H9 (cell line): ENCODE data around the gene HS3ST3B1. TPM values are rescaled to one million over a fixed set of nuclear protein-coding genes. Genes with fewer than 3 reads are reported as not detected.

Experiments
- DNase-seq: peaks from one replicate; pipeline ENCODE4 v3.0.0-alpha.2; 2017
- H2AFZ ChIP-seq: one replicate; pipeline ENCODE4 v1.6.1; 2013; ENCODE audit warnings: mild to moderate bottlenecking, low read length, control low read depth, moderate library complexity
- H2AK5ac ChIP-seq: 2 replicates; pipeline ENCODE4 v1.6.1; 2013; ENCODE audit warnings: low read length, control low read depth, mixed read lengths; ENCODE audit not compliant: insufficient read length
- H2BK120ac ChIP-seq: one replicate; pipeline ENCODE4 v1.6.1; 2013; ENCODE audit warnings: low read depth, mild to moderate bottlenecking, low read length, control low read depth, inconsistent platforms; ENCODE audit not compliant: poor library complexity, severe bottlenecking
- H2BK12ac ChIP-seq: 2 replicates; pipeline ENCODE4 v1.6.1; 2013; ENCODE audit warnings: low read length, control low read depth, mixed read lengths, low read depth; ENCODE audit not compliant: insufficient read length
- H2BK15ac ChIP-seq: 2 replicates; pipeline ENCODE4 v1.6.1; 2013; ENCODE audit warnings: low read depth, low read length, control low read depth
- H2BK20ac ChIP-seq: one replicate; pipeline ENCODE4 v1.6.1; 2013; ENCODE audit warnings: low read depth, mild to moderate bottlenecking, low read length, control low read depth, inconsistent platforms; ENCODE audit not compliant: poor library complexity, severe bottlenecking
- H2BK5ac ChIP-seq: 2 replicates; pipeline ENCODE4 v1.6.1; 2013; ENCODE audit warnings: low read length, control low read depth, mixed read lengths; ENCODE audit not compliant: insufficient read length
- H3K14ac ChIP-seq: 2 replicates; pipeline ENCODE4 v1.6.1; 2013; ENCODE audit warnings: low read length, control low read depth; ENCODE audit not compliant: insufficient read depth
- H3K18ac ChIP-seq: 2 replicates; pipeline ENCODE4 v1.6.1; 2013; ENCODE audit warnings: low read depth, mild to moderate bottlenecking, mixed read lengths, low read length, control low read depth; ENCODE audit not compliant: insufficient read length
- H3K23ac ChIP-seq: 2 replicates; pipeline ENCODE4 v1.6.1; 2013; ENCODE audit warnings: low read length, control low read depth, mixed read lengths, low read depth; ENCODE audit not compliant: insufficient read length
- H3K23me2 ChIP-seq: 2 replicates; pipeline ENCODE4 v1.6.1; 2013; ENCODE audit warnings: low read depth, mild to moderate bottlenecking, mixed read lengths, low read length, control low read depth; ENCODE audit not compliant: insufficient read length, poor library complexity, severe bottlenecking
- H3K27ac ChIP-seq: 2 replicates; pipeline ENCODE4 v1.5.1; 2013; ENCODE audit warnings: low read length, control low read depth, mixed read lengths, low read depth; ENCODE audit not compliant: insufficient read length
- H3K27me3 ChIP-seq: 2 replicates; pipeline ENCODE4 v1.6.1; 2013; ENCODE audit warnings: low read length, control low read depth, inconsistent platforms; ENCODE audit not compliant: insufficient read depth
- H3K4ac ChIP-seq: 2 replicates; pipeline ENCODE4 v1.6.1; 2013; ENCODE audit warnings: low read depth, mild to moderate bottlenecking, control low read depth, inconsistent platforms, low read length, moderate library complexity
- H3K4me1 ChIP-seq: 2 replicates; pipeline ENCODE4 v1.6.1; 2013; ENCODE audit warnings: low read length, control low read depth, inconsistent platforms; ENCODE audit not compliant: insufficient read depth
- H3K4me2 ChIP-seq: 2 replicates; pipeline ENCODE4 v1.6.1; 2013; ENCODE audit warnings: low read length, control low read depth, mixed read lengths; ENCODE audit not compliant: insufficient read length, insufficient read depth
- H3K56ac ChIP-seq: 2 replicates; pipeline ENCODE4 v1.6.1; 2013; ENCODE audit warnings: low read depth, mild to moderate bottlenecking, mixed read lengths, low read length, control low read depth; ENCODE audit not compliant: insufficient read length
- H3K79me1 ChIP-seq: 2 replicates; pipeline ENCODE4 v1.6.1; 2013; ENCODE audit warnings: low read depth, mild to moderate bottlenecking, moderate library complexity, low read length, control low read depth, inconsistent platforms; ENCODE audit not compliant: insufficient read depth, poor library complexity, severe bottlenecking
- H3K79me2 ChIP-seq: 2 replicates; pipeline ENCODE4 v1.6.1; 2013; ENCODE audit warnings: low read length, control low read depth, inconsistent platforms; ENCODE audit not compliant: insufficient read depth
- H3K9ac ChIP-seq: 2 replicates; pipeline ENCODE4 v1.6.1; 2013; ENCODE audit warnings: low read length, control low read depth, mixed read lengths; ENCODE audit not compliant: insufficient read length; ENCODE audit errors: extremely low read depth
- H3K9me3 ChIP-seq: one replicate; pipeline ENCODE4 v1.6.1; 2013; ENCODE audit warnings: low read depth, low read length, inconsistent platforms; ENCODE audit not compliant: control insufficient read depth
- H3T11ph ChIP-seq: one replicate; pipeline ENCODE4 v1.6.1; 2013; ENCODE audit warnings: mild to moderate bottlenecking, low read length, control low read depth, inconsistent platforms
- H4K20me1 ChIP-seq: one replicate; pipeline ENCODE4 v1.6.1; 2013; ENCODE audit not compliant: control insufficient read depth, insufficient read length, insufficient read depth
- H4K5ac ChIP-seq: 2 replicates; pipeline ENCODE4 v1.6.1; 2013; ENCODE audit warnings: low read depth, mild to moderate bottlenecking, mixed read lengths, low read length, control low read depth; ENCODE audit not compliant: insufficient read length
- H4K8ac ChIP-seq: replicated peaks from 2 replicates; pipeline ENCODE4 v1.6.1; 2013; ENCODE audit warnings: low read length, control low read depth, mixed read lengths, low read depth; ENCODE audit not compliant: insufficient read length
- H4K91ac ChIP-seq: 2 replicates; pipeline ENCODE4 v1.6.1; 2013; ENCODE audit warnings: low read depth, mild to moderate bottlenecking, moderate library complexity, mixed read lengths, low read length, control low read depth; ENCODE audit not compliant: insufficient read length
- H3K27ac Mint-ChIP-seq, 3 experiments: 2 replicates in 2 of 3; 3 replicates in 1 of 3; pipeline ENCODE4 v1.8.0; 2020 to 2021; ENCODE audit warnings: mixed read lengths in 3 of 3, mild to moderate bottlenecking in 1 of 3, moderate library complexity in 1 of 3
- H3K27me3 Mint-ChIP-seq: 2 replicates; pipeline ENCODE4 v1.8.0; 2021; ENCODE audit warnings: low read depth, mild to moderate bottlenecking, moderate library complexity, mixed read lengths
- H3K36me3 Mint-ChIP-seq, 3 experiments: 2 replicates in 2 of 3; 3 replicates in 1 of 3; pipeline ENCODE4 v1.8.0; 2020 to 2021; ENCODE audit warnings: low read depth in 3 of 3, mixed read lengths in 3 of 3; ENCODE audit not compliant: insufficient read depth in 1 of 3
- H3K4me1 Mint-ChIP-seq, 2 experiments: 2 replicates each; pipeline ENCODE4 v1.8.0; 2020; ENCODE audit warnings: mixed read lengths in 2 of 2
- H3K4me3 Mint-ChIP-seq, 2 experiments: 2 replicates in 1 of 2; 3 replicates in 1 of 2; pipeline ENCODE4 v1.8.0; 2020 to 2021; ENCODE audit warnings: mild to moderate bottlenecking in 2 of 2, mixed read lengths in 2 of 2, moderate library complexity in 1 of 2
- H3K9me3 Mint-ChIP-seq, 2 experiments: 2 replicates in 1 of 2; 3 replicates in 1 of 2; pipeline ENCODE4 v1.8.0; 2020; ENCODE audit warnings: mild to moderate bottlenecking in 2 of 2, mixed read lengths in 2 of 2, moderate library complexity in 1 of 2
- WGBS: extraction: QIAGEN DNeasy Blood & Tissue Kit; methylation state at CpG from one replicate; pipeline ENCODE4 v1.1.7; 2013; ENCODE audit warnings: missing lambda C conversion rate, low lambda C conversion rate, mixed read lengths; ENCODE audit not compliant: insufficient read length; ENCODE audit errors: extremely low coverage; 5-methylcytosine and 5-hydroxymethylcytosine counted together
- total RNA-seq: library from RNA; stranded (reverse); gene quantifications from 2 replicates; pipeline ENCODE4 v1.2.1, GENCODE V29; 2021
- TF ChIP-seq, protein P1 (sequence below): fragments of 200-600 bp; sonication (generic); conservative IDR thresholded peaks from 3 replicates; pipeline ENCODE4 v1.8.0; 2021; ENCODE audit warnings: antibody characterized with exemption, mild to moderate bottlenecking

Gene HS3ST3B1
- total RNA-seq, 1 experiment from 2014 or later: 2.8 TPM

GRCh38 chr17:14330492-14330962, 29.6 kb downstream of the HS3ST3B1 start:
- Histone ChIP-seq H2BK5ac (no peak overlapping the region), H3K79me2 (peaks cover 2% of the 10 kb centered on the region; the same call in 1 of the 2 replicates), H3K18ac (peak overlapping the region; percentile 22), H3K27me3 (no peaks in the 10 kb centered on the region), H2BK120ac (no peak overlapping the region), H3K4me1 (peaks cover 14% of the 10 kb centered on the region; the same call in 1 of the 2 replicates), H2AK5ac (no peak overlapping the region), H3K4me2 (peak overlapping the region; percentile 41), H4K91ac (no peak overlapping the region), H3K23me2 (no peaks in the 10 kb centered on the region), H3K79me1 (no peaks in the 10 kb centered on the region), H4K5ac (no peak overlapping the region), H2AFZ (no peak overlapping the region), H3K27ac (peak overlapping the region; percentile 28), H2BK15ac (no peak overlapping the region), H3K4ac (no peak overlapping the region), H3K9ac (no peak overlapping the region), H4K20me1 (no peaks in the 10 kb centered on the region), H3K56ac (no peak overlapping the region), H3K14ac (peak overlapping the region; percentile 11; the same call in 1 of the 2 replicates), H3K23ac (no peak overlapping the region), H4K8ac (no peak overlapping the region), H3K9me3 (no peaks in the 10 kb centered on the region), H3T11ph (no peak overlapping the region), H2BK12ac (no peak overlapping the region), H2BK20ac (no peak overlapping the region)
- H3K4me3 Mint-ChIP-seq: peak overlapping the region; percentile 40 to 70
- no CpG with 5 or more reads among the region's 8 CpGs for WGBS
- peak; percentile 61 for DNase-seq
- H3K27ac Mint-ChIP-seq: peak overlapping the region; percentile 44 to 97 (median 80); a peak in 5 of 7 replicates
- H3K36me3 Mint-ChIP-seq: peaks cover 0 to 4% (median 0%) of the 10 kb centered on the region in 3 experiments; a peak in 1 of 7 replicates
- peaks cover 47 to 69% of the 10 kb centered on the region in 2 experiments for H3K4me1 Mint-ChIP-seq
- peaks cover 13% of the 10 kb centered on the region for H3K27me3 Mint-ChIP-seq
- TF ChIP-seq, protein P1, sequence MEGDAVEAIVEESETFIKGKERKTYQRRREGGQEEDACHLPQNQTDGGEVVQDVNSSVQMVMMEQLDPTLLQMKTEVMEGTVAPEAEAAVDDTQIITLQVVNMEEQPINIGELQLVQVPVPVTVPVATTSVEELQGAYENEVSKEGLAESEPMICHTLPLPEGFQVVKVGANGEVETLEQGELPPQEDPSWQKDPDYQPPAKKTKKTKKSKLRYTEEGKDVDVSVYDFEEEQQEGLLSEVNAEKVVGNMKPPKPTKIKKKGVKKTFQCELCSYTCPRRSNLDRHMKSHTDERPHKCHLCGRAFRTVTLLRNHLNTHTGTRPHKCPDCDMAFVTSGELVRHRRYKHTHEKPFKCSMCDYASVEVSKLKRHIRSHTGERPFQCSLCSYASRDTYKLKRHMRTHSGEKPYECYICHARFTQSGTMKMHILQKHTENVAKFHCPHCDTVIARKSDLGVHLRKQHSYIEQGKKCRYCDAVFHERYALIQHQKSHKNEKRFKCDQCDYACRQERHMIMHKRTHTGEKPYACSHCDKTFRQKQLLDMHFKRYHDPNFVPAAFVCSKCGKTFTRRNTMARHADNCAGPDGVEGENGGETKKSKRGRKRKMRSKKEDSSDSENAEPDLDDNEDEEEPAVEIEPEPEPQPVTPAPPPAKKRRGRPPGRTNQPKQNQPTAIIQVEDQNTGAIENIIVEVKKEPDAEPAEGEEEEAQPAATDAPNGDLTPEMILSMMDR: no peak
- H3K9me3 Mint-ChIP-seq: no peaks in the 10 kb centered on the region
